ENCODE data around the gene SLC7A6OS.

Gene SLC7A6OS

DNA sequence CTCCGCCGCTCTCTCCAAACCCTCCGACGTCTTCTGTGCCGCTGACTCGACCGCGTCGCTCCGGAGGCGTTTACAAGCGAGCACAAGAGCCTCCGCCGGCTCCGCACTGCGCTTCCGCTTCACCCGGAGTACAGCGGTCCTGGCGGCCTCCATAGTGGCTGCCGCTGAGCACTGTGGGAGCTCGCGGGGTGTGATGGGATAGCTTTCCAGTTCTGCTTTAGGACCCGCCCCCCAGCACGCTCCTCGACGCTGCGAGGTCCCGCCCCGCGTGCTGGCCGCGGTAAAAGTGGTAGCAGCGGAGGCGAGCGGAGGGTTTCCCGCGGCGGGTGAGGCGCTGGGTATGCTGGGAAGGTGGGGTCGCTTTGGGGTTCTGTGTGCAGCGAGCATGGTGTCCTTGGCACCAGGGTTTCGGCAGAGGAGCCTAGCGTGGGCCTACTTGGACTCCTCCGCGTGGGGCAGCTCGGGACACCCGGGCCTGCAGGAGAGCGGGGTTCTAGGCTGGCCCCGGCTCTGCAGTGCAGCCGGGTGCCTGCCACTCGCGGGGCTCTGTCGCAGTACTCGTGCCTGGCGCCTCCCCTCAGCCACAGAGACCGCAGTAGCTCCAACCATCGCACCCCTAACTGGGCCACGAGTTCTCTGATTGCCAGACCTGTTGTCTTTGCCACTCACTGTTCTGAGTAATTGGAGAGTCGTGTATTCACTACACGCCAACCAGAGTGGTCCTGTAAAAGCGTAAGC is at the start of gene SLC7A6OS, which contains the start of gene PRMT7:
Gene SLC7A6OS (minus strand): TSS at position 173 of the 738 bp plus-strand sequence. CDS start 20 bp downstream, at position 153.
Gene PRMT7 (plus strand): TSS at position 246 of the 738 bp plus-strand sequence. CDS start 4,961 bp downstream, outside the sequence.
- FAIRE-seq (peak; percentile 89), DNase-seq (ENCODE audit: insufficient read length, low spot score) (peak; percentile 94)

DNA sequence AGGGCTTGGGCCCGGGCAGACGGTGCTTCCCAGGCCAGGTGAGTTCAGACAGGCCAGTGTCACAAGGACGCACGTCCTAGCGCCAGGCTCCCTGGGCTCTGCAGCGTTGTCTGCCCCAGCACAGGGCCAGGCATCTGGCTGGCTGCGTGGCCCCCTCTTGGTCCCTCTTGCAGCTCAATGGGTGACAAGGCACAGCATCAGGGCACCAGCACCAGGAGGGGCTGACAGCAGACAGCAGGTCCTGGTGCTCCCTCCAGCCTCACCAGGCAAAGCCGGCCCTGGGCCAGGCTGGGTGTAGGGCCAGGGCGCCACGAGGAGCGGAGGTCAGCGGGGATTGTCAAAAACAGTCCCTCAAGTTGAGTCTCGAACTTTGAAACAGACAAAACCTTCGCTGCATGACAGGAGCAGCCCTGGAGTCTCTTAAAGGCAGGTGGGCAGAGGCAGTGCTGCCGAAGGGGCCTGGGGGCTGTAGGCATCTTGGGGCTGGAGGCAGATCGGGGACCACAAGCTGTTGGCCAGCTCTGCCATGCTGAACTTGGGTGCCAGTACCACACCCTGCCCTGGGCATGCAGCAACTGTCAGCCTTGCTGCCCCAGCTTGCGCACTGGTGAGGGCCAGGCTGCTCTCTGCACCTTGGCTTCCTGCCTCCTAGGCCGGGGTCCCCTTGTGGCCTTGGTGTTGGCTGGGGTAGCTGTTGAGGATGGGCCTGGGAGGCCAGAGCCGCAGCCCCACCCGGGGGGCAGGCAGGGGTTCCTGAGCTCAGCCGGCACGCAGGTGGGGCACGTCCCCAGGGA is 48.8 kb upstream of the SLC7A6OS start:
- DNase-seq (ENCODE audit: insufficient read length, low spot score) (no peak), FAIRE-seq (no peak)

DNA sequence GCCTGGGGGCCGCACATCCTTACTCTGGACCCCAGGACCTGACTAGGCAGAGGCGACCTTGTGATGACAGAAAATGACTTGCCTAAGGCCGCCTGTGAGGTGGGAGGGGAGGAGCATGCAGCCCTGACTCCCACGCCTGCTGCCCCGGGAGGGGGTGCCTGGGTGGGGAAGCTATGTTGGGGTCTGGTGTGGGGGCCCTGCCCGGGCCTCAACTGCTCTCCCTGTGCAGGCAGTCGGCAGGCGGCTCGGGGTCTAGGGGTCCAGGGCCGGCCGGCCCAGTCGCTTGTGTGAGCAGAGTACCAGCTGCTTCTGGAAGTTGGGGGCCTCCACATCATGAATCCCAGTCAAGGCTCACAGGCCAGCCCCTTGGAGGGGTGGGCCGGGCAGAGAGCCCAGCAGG is 48.2 kb upstream of the SLC7A6OS start:
- DNase-seq (ENCODE audit: insufficient read length, low spot score) = no peak
- no peak for FAIRE-seq

DNA sequence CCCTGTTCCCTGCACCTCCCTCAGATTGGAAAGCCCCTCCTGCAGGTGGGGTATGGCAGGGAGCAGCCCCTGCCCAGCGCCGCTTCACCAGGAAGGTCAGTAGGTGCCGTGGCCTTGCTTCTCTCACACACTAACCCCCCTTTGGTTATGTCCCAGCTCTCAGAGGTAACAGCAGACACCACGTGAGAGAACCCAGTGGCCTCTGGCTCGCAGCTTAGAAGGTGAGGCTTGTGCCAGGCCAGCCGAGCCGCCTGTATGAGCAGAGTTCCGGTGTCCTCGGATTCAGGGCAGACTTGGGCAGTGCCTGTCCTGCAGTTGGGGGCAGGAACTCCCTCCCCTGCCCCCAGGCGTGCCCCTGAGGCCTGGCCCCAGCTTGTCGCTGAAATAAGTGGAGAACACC is 47.2 kb upstream of the SLC7A6OS start:
- DNase-seq (ENCODE audit: insufficient read length, low spot score) (no peak), FAIRE-seq (no peak)

DNA sequence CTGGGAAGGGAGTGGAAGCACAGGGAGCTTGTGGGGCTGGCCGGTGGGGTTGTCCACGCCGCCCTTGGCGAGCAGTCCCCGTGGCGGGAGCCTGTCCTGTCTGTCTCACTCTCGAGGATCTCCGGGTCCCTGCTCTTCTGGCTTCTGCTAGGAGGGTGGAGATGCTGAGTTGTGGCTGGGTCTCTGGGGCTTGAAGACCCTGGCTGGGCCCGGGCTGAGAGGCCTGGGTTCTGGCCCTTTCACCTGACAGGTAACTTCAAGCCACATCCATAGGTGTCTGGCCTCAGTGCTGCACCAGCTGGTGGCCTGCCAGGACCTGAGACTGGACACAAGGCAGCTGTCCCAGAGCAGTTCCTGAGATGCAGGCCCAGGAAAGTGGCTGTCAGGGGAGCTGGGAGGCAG is 46.8 kb upstream of the SLC7A6OS start:
- DNase-seq (ENCODE audit: insufficient read length, low spot score) = no peak
- no peak for FAIRE-seq

DNA sequence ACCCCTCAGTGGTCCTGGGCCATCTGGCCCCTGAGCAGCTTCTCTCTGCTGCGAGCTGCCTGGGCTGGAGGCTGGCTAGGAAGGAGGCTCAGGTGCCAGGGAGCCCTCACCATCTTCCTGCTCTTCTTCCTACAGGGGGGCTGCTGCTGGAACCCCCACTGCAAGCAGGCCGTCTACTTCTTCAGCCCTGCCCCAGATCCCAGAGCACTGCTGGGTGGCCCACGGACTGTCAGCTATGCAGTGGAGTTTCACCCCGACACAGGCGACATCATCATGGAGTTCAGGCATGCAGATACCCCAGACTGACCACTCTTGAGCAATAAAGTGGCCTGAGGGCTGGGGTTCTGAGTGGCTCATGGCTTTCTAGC is 46.2 kb upstream of the SLC7A6OS start:
- no peak for FAIRE-seq
- DNase-seq (ENCODE audit: insufficient read length, low spot score) = no peak

DNA sequence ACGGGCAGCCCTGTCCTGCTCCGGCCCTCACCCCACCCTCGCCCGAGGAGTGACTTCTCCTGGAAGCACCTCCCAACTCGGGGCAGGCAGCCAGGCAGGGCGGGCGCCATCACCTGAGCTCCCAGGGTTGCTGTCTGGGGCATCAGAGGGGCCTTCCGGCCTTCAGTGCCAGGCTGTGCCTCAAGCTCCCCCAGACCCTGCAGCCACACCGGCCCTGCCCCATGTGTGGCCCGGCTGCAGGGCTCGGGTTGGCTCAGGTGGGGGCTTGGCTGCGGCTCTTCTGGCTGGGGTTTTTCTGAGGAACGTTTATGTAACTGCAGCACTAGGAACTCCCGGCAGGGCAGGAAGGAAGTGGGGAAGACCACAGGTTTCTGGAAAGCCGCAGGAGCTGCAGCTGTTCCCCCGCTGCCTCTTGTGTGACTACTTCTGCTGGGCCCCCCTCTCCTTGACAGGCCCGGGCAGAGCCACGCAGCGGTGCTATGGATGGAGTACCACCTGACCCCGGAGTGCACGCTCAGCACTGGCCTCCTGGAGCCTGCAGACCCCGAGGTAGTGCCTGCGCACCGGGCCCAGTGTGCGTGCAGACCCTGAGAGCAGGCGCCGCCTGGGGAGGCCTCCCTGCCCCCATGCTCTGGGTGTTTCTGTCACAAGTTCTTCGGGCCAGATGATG is 45.6 kb upstream of the SLC7A6OS start:
- FAIRE-seq = peak; percentile 97
- peak; percentile 96 for DNase-seq (ENCODE audit: insufficient read length, low spot score)

DNA sequence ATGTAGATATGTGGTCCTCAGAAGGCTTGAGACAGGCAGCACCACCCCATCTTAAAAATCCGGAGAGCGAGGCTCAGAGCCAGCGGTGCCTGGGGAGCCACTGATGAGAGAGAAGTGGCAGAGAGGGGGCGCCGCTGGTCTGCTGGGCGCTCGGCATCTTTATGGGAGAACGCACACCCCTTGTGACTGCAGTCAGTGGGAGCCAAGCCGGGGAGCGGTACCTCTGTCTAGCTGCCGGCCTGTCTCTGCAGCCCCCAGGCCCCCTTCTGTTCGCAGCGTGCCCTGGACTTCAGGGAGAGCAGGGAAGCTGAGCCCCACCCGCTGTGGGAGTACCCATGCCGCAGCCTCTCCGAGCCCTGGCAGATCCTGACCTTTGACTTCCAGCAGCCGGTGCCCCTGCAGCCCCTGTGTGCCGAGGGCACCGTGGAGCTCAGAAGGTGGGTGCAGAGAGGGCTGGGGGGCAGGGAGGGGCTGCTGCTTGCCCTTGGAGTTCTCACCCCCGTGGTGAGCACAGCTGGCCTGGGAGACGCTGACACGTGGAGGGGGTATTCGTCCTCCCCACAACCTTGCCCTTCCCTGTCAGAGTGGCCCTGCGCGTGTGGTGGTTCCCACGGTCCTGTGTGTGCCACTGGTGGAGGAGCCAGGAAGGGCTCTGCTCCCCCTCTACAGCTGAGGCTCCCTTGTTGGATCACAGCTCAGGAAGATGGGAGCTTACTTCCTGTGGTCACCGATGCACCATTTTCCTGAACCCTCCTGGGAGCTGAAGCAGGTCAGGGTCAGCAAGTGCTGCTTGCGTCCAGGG is 44.9 kb upstream of the SLC7A6OS start:
- DNase-seq (ENCODE audit: insufficient read length, low spot score) (no peak), FAIRE-seq (peak; percentile 51)

DNA sequence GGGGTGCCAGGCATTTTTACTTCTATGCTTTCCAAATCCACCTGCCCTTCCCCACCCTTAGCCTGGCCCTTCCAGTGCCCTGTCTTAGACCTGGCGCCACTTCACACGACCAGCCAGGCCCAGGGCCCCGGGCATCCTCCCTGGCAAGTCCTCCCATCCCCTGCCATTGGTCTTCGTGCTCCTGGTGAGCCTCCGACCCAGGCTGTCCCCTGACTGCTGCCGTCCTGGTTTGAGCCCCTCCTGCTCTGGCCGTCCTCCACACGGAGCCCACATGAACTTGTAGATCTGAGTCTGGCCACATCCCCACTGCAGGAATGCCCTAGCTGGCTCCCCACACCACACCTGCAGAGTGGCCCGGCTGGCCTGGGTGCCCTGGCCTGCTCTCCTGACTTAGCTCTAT is 44.1 kb upstream of the SLC7A6OS start:
- no peak for FAIRE-seq
- DNase-seq (ENCODE audit: insufficient read length, low spot score) = no peak

DNA sequence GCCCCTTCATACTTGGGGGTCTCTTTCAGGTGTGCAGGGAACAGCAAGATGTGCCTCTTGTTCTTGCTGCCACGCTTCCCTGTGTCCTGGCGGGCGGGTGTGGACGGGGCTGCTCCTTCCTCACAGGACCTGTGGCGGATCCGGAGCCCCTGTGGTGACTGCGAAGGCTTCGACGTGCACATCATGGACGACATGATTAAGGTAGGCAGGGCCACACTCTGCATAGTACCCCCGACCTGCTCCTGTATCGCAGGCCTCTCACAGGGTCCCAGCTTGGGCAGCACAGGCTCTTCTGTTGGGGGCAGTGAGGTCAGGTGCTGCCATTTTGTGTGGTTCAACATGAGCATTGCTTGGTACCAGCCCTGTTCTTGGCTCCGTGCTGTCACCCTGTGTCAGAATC is 42.6 kb upstream of the SLC7A6OS start:
- FAIRE-seq (no peak), DNase-seq (ENCODE audit: insufficient read length, low spot score) (no peak)

DNA sequence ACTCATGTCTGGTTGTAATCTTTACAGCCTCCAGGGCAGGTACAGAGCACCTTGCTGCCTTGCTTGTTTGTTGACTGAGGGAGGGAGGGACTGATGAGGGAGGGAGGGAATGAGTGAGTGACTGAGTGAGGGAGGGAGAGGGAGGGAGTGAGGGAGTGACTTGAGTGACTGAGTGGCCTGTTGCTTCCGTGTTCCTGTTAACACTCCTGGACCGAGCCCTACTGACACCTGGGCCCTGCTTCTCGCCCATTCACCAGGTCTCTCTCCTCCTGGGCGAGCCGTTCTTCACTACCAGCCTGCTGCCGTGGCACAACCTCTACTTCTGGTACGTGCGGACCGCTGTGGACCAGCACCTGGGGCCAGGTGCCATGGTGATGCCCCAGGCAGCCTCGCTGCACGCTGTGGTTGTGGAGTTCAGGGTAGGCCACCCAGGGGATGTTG is 41.3 kb upstream of the SLC7A6OS start:
- FAIRE-seq (no peak), DNase-seq (ENCODE audit: insufficient read length, low spot score) (no peak)

DNA sequence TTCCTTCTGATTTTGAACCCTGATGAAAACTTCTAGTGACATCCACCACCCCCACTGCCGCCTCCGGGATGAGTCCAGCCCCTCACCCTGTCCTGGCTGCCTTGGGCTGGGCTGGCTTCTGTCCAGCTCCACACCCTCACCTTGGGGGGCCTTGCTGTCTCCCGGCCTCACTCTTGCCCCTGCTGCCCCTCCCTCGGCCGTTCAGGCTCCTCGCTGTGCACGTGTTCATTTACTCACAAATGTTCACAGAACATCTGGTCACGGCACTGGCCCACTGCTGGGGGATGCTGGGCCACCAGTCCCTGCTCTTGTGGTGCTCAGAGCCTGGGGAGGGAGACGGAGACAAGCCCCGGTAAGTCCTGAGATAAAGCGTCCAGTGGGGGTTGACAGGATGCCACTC is 40.7 kb upstream of the SLC7A6OS start:
- no peak for FAIRE-seq

DNA sequence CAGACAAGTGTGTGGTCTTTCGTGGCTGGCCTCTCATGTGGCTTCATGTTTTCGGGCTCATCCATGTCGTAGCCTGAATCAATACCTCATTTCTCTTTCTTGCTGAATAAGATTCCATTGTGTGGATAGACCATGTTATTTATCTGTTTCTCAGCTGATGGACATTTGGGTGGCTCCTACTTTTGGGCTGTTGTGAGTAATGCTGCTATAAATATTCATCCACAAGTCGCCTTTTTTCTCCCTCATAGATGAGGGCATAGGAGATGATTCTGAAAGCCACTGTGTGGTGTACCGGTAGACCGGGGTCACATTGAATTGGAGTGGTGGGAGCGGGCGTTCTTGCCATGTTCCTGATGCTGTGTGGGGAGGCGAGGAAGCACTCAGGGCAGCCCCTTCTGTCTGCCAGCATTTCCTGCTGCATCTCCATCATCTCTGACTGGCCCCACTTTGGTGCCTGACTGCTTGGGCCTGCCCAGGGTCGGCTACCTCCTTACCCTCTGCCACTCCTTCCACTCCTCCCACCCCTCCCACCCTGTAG is 40.1 kb upstream of the SLC7A6OS start:
- no peak for DNase-seq (ENCODE audit: insufficient read length, low spot score)
- FAIRE-seq = no peak

More for the DNA sequence above, 40.7 kb upstream of the SLC7A6OS start:
- DNase-seq (ENCODE audit: insufficient read length, low spot score) = no peak

DNA sequence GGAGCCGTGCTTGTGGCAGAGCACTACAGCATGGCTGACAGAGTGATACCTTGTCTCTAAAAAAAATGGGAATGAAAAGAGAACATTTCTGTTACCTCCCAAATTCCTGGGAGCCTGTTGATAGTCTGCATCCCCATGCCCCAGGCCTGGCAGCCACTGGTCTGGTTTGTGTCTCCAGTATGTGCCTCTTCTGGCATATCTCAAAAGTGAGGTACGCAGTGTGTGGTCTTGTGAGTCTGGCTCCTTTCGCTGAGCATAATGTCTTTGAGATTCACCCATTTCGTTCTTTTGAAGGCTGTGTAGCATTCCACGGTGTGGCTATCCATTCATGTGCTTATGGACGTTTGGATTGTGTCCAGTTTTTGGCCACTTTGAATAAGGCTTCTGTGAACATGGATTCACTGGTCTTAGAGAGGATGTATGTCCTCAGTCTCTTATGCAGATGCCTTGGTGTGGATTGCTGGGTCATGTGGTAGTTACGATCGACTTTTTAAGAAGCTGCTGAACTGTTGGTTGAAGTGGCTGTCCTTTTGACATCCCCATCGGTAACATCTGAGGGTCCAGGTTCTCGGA is 39.2 kb upstream of the SLC7A6OS start:
- DNase-seq (ENCODE audit: insufficient read length, low spot score) = no peak
- no peak for FAIRE-seq

DNA sequence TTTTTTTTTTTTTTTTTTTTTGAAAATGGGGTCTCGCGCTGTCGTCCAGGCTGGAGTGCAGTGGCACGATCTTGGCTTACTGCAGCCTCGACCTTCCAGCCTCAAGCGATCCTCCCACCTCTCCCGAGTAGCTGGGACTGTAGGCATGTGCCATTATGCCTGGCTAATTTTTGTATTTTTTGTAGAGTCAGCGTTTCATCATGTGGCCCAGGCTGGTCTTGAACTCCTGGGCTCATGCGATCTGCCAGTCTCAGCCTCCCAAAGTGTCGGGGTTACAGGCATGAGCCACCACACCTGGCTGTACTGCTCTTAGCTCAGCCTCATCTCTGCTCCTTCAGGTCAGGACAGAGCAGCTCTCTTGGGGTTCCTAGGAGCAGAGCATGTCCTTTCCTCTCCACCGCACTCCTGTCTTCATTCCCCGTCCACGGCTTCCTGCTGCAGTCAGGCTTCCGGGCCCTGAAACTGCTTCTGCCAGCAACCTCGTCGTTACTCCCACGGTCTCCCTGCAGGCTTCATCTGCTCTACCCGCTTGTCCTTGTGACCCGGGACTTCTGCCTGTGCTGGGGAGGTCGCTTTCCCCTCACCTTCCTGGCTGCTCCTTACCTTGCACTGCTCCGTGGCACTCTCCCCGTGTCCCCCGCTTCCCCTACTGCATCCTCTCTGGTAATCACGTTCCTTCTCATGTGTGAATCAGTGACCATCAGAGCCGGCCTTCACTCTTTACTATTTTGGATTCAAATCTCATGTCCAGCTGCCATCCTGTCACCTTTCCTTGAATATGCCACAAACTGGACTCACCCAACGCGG is 38.1 kb upstream of the SLC7A6OS start:
- no peak for DNase-seq (ENCODE audit: insufficient read length, low spot score)
- no peak for FAIRE-seq

DNA sequence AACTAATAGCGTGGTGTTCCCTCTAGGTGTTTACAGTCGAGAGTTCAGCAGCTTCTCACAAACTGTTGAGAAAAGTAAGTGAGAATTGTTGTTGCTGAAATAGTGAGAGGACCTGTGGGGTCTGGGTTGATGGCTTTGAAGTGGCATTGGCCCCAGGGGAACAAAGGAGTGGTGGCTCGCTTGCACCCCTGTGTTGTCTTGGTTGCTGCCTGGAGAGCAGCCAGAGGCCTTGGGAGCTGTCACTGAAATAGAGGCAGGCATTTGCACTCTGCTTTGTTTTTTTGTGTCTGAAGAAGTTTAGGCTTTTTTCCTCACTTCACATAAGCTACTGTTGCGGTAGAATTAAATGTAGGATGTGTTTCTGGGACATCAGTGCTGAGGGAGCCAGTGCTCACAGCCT is 36.9 kb upstream of the SLC7A6OS start:
- FAIRE-seq (no peak), DNase-seq (ENCODE audit: insufficient read length, low spot score) (no peak)

DNA sequence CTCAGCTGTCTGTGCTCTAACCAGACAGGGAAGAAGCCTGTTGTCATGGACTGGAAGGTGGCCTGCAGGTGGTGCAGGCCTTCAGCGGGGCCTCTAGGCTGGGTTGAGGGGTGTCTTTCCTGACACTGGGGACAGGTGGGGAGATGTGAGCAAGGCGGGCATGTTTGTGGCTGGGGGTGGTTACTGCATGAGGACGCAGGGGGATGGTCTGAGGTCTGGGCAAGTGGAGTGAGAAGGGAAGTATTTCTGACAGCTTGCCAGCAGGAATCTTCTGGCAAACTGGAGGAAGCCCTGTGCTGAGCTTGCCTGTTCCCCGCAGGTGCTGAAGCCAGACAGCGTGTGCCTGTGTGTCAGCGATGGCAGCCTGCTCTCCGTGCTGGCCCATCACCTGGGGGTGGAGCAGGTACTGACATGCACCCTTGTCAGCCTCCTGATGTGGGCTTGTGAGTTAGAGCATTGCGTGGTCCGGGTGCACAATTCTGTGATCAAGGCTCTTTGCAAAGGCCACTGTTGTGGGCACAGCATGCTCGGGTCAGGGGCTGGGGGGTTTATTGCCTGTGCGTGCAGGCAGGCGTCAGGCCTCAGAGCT is 36.2 kb upstream of the SLC7A6OS start:
- DNase-seq (ENCODE audit: insufficient read length, low spot score) (no peak), FAIRE-seq (no peak)

DNA sequence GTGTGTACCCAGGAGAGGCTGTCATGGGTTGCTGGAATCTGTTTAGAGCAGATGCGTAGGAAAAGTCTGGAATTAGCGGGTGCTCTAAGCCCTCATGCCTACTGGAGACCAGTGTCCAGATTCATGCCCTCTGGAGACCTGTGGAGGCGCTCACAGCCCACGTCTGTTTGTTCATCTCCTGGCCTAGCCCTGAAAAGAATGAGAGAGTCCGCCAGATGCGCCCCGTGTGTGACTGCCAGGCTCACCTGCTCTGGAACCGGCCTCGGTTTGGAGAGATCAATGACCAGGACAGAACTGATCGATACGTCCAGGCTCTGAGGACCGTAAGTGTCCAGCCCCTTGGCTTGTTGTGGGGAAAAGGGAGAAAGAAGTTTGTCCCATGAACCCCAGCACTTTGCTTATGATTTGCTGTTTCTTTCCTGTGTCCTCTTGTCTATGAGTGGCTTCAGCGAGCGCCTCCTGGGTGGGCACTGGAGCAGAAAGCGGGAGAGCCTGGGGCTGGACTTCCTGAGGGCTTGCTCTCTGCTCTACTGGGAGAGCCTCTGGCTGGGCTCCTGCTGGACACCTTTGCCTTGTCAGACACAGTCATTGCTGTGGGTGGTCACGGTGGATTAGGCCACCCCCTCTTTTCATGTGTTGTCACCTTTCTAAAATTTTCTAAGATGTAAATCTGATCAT is 35.4 kb upstream of the SLC7A6OS start:
- DNase-seq (ENCODE audit: insufficient read length, low spot score) (no peak), FAIRE-seq (no peak)

All from GM19239 (cell line).